ENCODE measurements around the gene TASP1.

GRCh38 chr20:13552061-13552460 lies 86.7 kb downstream of the TASP1 start:
- TF ChIP-seq CTCF (IDR thresholded peaks at IDR 0.05 in 4 of 5, conservative IDR thresholded peaks at IDR 0.05 in 1 of 5) (no peak), POLR2A (IDR thresholded peaks at IDR 0.05) (no peak)

Measured in gastrocnemius medialis (tissue), 4 donors.